Erythroblast (primary cell): ENCODE measurements around the gene ZNF789.

Experiments
- GATA1 ChIP-seq: IDR thresholded peaks from 2 replicates; pipeline ENCODE4 v1.6.1; 2011; ENCODE audit warnings: low read depth, mild to moderate bottlenecking, control low read depth, low read length, moderate library complexity
- POLR2A ChIP-seq: IDR thresholded peaks from 2 replicates; pipeline ENCODE4 v1.6.1; 2011; ENCODE audit warnings: mild to moderate bottlenecking, low read length

DNA sequence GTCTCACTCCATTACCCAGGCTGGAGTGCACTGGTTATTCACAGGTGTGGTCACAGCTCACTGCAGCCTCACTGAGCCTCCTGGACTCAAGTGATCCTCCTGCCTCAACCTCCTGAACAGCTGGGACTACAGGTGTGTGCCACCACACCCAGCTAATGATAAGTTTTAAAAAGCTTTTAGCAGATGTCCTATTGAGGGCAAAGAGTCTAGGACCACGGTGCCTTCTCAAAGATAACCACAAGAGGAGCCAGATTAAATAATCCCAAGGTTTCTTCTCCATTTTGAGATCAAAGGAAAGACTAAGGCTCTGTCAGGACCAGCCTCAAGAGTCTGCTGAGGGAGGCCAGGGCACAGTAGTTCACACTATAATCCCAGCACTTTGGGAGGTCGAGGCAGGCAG is 11.5 kb upstream of the ZNF789 start:
- TF ChIP-seq POLR2A (no peak), GATA1 (no peak)
